GM18907 (cell line): ENCODE measurements around the gene SPATA25.
"Not testable (repeated sequence)": the region's sequence is repeated elsewhere in the genome, so short reads cannot be mapped to it uniquely, and the experiment has no call there.

Experiments used
- ATAC-seq: cut with Tn5 transposase; IDR thresholded peaks from one replicate; pipeline ENCODE4 v1.9.1; 2021; ENCODE audit warnings: mild to moderate bottlenecking, moderate library complexity; ENCODE audit not compliant: unreplicated experiment

Gene SPATA25

GRCh38 chr20:45894797-45895196 lies 7.4 kb upstream of the SPATA25 start:
- ATAC-seq = no peak

- ATAC-seq = no peak
Measured at GRCh38 chr20:45893831-45894230, 6.4 kb upstream of the SPATA25 start.

GRCh38 chr20:45892828-45893500 lies 5.5 kb upstream of the SPATA25 start:
- ATAC-seq = no peak

- ATAC-seq = no peak
Measured at GRCh38 chr20:45892049-45892825, 4.8 kb upstream of the SPATA25 start.

- peak; percentile 75 for ATAC-seq
Measured at GRCh38 chr20:45890985-45891983, 3.9 kb upstream of the SPATA25 start, which contains the start of the genes CTSA and NEURL2. CTSA (plus strand) TSS chr20:45891335; CDS start chr20:45891569, 234 bp downstream. NEURL2 (minus strand) TSS chr20:45891208; CDS start chr20:45890991, 217 bp downstream.

GRCh38 chr20:45890077-45890984 lies 2.9 kb upstream of the SPATA25 start:
- ATAC-seq = peak; percentile 17

- no peak for ATAC-seq
Measured at GRCh38 chr20:45888681-45889080, 1.3 kb upstream of the SPATA25 start.

- no peak for ATAC-seq
Measured at GRCh38 chr20:45886590-45887345, 654 bp downstream of the SPATA25 start.

GRCh38 chr20:45883100-45883469 lies 4.3 kb downstream of the SPATA25 start:
- no peak for ATAC-seq

- ATAC-seq = no peak
Measured at GRCh38 chr20:45882469-45883099, 4.8 kb downstream of the SPATA25 start.

- peak; percentile 94 for ATAC-seq
Measured at GRCh38 chr20:45880988-45881788, 6.2 kb downstream of the SPATA25 start, which contains the start of gene ZSWIM1. ZSWIM1 (plus strand) TSS chr20:45881227; CDS start chr20:45882593, 1,366 bp downstream.

- ATAC-seq = no peak
Measured at GRCh38 chr20:45878076-45878761, 9.2 kb downstream of the SPATA25 start.

GRCh38 chr20:45874576-45874975 lies 12.8 kb downstream of the SPATA25 start:
- no peak for ATAC-seq

- ATAC-seq = not testable (repeated sequence)
Measured at GRCh38 chr20:45874104-45874481, 13.3 kb downstream of the SPATA25 start.

- ATAC-seq = no peak
Measured at GRCh38 chr20:45873409-45874103, 13.9 kb downstream of the SPATA25 start.

- ATAC-seq = no peak
Measured at GRCh38 chr20:45872626-45873025, 14.8 kb downstream of the SPATA25 start.

- ATAC-seq = no peak
Measured at GRCh38 chr20:45867819-45868176, 19.6 kb downstream of the SPATA25 start.
